Esophagus muscularis mucosa (tissue), 4 donors: ENCODE results near the gene MCF2. TPM values are rescaled to one million over a fixed set of nuclear protein-coding genes. Genes with fewer than 3 reads are reported as not detected.

ENCODE experiments used
- DNase-seq: peaks from one replicate; pipeline ENCODE4 v3.0.0-alpha.2; 2017; ENCODE audit errors: extremely low spot score
- H3K27ac ChIP-seq, 4 donors: fragments of 200-600 bp; sonication (generic); replicated peaks in 1 of 4; 1 replicate in 3 of 4; 2 replicates in 1 of 4; pipeline ENCODE4 v1.5.1; 2016 to 2019; ENCODE audit warnings: mild to moderate bottlenecking in 1 of 4
- H3K27me3 ChIP-seq, 4 donors: fragments of 200-600 bp; sonication (generic); one replicate each; pipeline versions ENCODE4 v1.5.1 to v1.6.0; 2016 to 2019
- H3K36me3 ChIP-seq, 4 donors: fragments of 200-600 bp; sonication (generic); one replicate each; pipeline ENCODE4 v1.5.1; 2016 to 2019
- H3K4me1 ChIP-seq, 4 donors: fragments of 200-600 bp; sonication (generic); one replicate each; pipeline ENCODE4 v1.5.1; 2016 to 2019
- H3K4me3 ChIP-seq, 4 donors: fragments of 200-600 bp; sonication (generic); 1 replicate in 2 of 4; 2 replicates in 2 of 4; pipeline ENCODE4 v1.5.1; 2016 to 2019; ENCODE audit warnings: mild to moderate bottlenecking in 4 of 4, moderate library complexity in 1 of 4
- H3K9me3 ChIP-seq, 4 donors: fragments of 200-600 bp; sonication (generic); 1 replicate in 3 of 4; 2 replicates in 1 of 4; pipeline ENCODE4 v1.5.1; 2016 to 2019
- CTCF ChIP-seq, 3 experiments: fragments of 200-600 bp in 2 of 3; fragments of 450-650 bp in 1 of 3; sonication (generic) in 2 of 3; IDR thresholded peaks; one replicate each; pipeline ENCODE4 v1.5.1; 2017 to 2019; ENCODE audit warnings: antibody characterized with exemption in 3 of 3, mild to moderate bottlenecking in 2 of 3, moderate library complexity in 1 of 3
- EP300 ChIP-seq: sonication (generic); formaldehyde crosslinking; IDR thresholded peaks from one replicate; pipeline ENCODE4 v1.6.1; 2017; ENCODE audit warnings: antibody characterized with exemption
- POLR2A ChIP-seq: fragments of 450-650 bp; IDR thresholded peaks from one replicate; pipeline ENCODE4 v1.6.1; 2017; ENCODE audit warnings: antibody characterized with exemption, moderate library complexity, mild to moderate bottlenecking, low read depth
- POLR2AphosphoS5 ChIP-seq, 2 donors: sonication (generic); formaldehyde crosslinking; IDR thresholded peaks; one replicate each; pipeline ENCODE4 v1.6.1; 2017; ENCODE audit warnings: antibody characterized with exemption in 2 of 2
- WGBS: methylation state at CpG from one replicate; pipeline ENCODE4 v1.1.5; 2018; 5-methylcytosine and 5-hydroxymethylcytosine counted together
- intact Hi-C: fragments of 100-400 bp; cut with DNase I; formaldehyde crosslinking; loops from one replicate; pipeline ENCODE4 v1.15.1; 2023
- total RNA-seq, 4 donors: library from RNA; depleted of rRNA; stranded (reverse); fragments of >200 nt; gene quantifications; one replicate each; pipeline versions ENCODE4 v1.1.0 to v1.2.1, GENCODE V29; 2016

The MCF2 gene
- total RNA-seq, 4 donors from 2014 or later: 0.33 to 0.83 (median 0.39) TPM; not detected in 1

DNA sequence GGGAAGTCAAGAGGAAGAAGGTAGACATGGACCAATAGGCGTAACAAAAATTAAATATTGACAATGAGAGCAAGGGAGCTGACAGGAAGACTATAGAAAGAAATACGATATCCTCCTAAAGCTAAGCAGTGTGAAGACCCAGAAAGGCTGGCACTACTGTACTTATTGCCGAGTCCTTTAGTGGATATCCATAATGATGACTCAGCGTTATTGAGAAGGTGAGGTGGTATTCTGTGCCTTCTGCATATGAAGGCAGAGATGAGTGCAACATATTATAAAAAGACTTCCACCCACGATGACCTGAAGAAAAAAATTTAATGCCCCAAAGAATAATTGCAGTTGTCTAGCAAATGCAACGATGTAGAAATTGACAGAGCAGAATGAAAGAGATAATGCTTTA is 13.0 kb upstream of the MCF2 start:
- intact Hi-C loops: no loop called here
- WGBS: 81% methylated on average over 6 of the region's 6 CpGs
- no peaks in the 10 kb centered on the region for H3K4me1 ChIP-seq

DNA sequence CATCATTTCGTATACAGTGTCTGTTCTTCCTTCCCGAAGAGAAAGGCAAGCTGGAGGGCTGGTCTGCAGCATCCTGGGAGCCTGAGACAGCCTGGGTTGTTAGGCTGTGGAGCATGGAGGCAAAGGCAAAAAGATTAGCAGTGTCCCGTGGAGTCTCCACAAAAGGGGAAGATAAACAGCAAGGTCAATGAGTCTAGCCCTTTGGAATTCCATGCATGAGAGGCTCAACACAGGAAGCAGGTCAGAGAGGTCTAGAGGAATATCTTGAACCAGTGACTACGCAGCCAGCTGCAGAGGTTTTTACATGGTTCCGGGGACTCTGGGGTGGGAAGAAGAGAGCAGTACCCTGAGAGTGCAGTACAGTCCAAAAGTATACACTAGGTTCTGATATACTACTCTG is 12.2 kb upstream of the MCF2 start:
- Histone ChIP-seq H3K4me1 (no peaks in the 10 kb centered on the region), H3K27me3 (no peaks in the 10 kb centered on the region), H3K4me3 (no peak overlapping the region), H3K27ac (no peak overlapping the region), H3K36me3 (no peaks in the 10 kb centered on the region), H3K9me3 (no peaks in the 10 kb centered on the region)
- TF ChIP-seq POLR2A (no peak), CTCF (IDR thresholded peaks at IDR 0.05) (no peak), POLR2AphosphoS5 (IDR thresholded peaks at IDR 0.05) (no peak), EP300 (no peak)
- DNase-seq: no peak
- intact Hi-C loops: no loop called here
- 65% methylated on average over 5 of the region's 5 CpGs for WGBS

More for the DNA sequence above, 13.0 kb upstream of the MCF2 start:
- DNase-seq: no peak
- no peak overlapping the region for H3K27ac ChIP-seq
- H3K36me3 ChIP-seq: no peaks in the 10 kb centered on the region
- H3K4me3 ChIP-seq: no peak overlapping the region
- TF ChIP-seq EP300 (no peak), CTCF (IDR thresholded peaks at IDR 0.05) (no peak), POLR2AphosphoS5 (IDR thresholded peaks at IDR 0.05) (no peak), POLR2A (no peak)
- no peaks in the 10 kb centered on the region for H3K9me3 ChIP-seq
- H3K27me3 ChIP-seq: no peaks in the 10 kb centered on the region

DNA sequence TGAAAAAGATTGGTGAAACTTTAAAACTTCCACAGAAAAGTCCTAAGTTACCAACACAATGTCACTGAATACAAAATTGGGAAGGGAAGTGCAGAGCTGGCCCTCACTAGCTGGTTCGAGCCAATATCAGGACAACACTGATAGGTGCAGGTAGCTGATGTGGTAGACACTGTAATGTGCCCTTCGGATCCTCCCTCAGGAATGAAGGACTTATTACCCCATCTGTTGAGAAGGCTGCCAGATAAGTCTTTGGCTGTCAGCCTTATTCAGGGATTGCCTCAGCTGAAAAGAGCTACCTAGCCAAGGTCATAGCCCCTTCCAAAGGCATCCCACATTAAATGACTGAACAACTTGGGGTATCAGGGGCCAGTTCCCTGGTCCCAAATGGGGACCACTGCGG is 5.3 kb downstream of the MCF2 start:
- Histone ChIP-seq H3K4me3 (no peak overlapping the region), H3K27me3 (no peaks in the 10 kb centered on the region), H3K27ac (no peak overlapping the region), H3K9me3 (no peaks in the 10 kb centered on the region), H3K4me1 (no peaks in the 10 kb centered on the region), H3K36me3 (no peaks in the 10 kb centered on the region)
- intact Hi-C loops: no loop called here
- TF ChIP-seq CTCF (IDR thresholded peaks at IDR 0.05) (no peak), POLR2A (no peak), POLR2AphosphoS5 (IDR thresholded peaks at IDR 0.05) (no peak), EP300 (no peak)
- WGBS: 83% methylated on average over 3 of the region's 3 CpGs
- no peak for DNase-seq

DNA sequence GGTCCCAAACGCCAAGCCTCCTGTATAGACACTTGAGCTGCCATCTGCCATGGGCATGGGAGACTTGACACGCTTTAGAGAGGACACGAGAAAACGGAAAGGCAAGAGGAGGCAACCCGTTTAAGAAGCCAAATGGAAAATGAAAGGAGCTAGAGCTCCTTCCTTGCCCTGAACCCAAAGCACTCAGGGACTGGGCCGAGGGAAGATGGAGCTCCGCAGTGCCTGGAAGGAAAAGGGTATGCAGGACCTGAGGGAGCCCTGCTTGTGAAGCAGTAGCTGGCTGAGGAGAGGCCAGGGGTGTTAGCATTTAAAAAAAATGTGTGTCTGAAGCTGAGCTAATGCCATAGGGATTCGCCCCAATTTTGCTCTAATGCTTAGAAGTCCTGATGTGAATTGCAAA is 15.1 kb downstream of the MCF2 start:
- peaks cover 0 to 14% (median 11%) of the 10 kb centered on the region in 4 donors for H3K4me1 ChIP-seq
- H3K27me3 ChIP-seq: peaks cover 0 to 15% (median 6%) of the 10 kb centered on the region in 4 donors
- H3K36me3 ChIP-seq: no peaks in the 10 kb centered on the region
- H3K27ac ChIP-seq: no peak overlapping the region
- 61% methylated on average over 8 of the region's 8 CpGs for WGBS
- TF ChIP-seq POLR2A: no peak
- TF ChIP-seq CTCF (IDR thresholded peaks at IDR 0.05): no peak
- TF ChIP-seq EP300: no peak
- TF ChIP-seq POLR2AphosphoS5 (IDR thresholded peaks at IDR 0.05): no peak
- H3K9me3 ChIP-seq: no peaks in the 10 kb centered on the region
- no peak for DNase-seq
- peak overlapping the region; percentile 40 to 53 (median 42) for H3K4me3 ChIP-seq
- intact Hi-C loops: no loop called here

GRCh38 chrX:139692506-139692849 is 15.5 kb downstream of the MCF2 start:
- H3K4me1 ChIP-seq: peaks cover 0 to 14% (median 11%) of the 10 kb centered on the region in 4 donors
- TF ChIP-seq EP300: no peak
- TF ChIP-seq POLR2A: no peak
- no peak for TF ChIP-seq CTCF (IDR thresholded peaks at IDR 0.05)
- no peak for TF ChIP-seq POLR2AphosphoS5 (IDR thresholded peaks at IDR 0.05)
- no peaks in the 10 kb centered on the region for H3K36me3 ChIP-seq
- no peak overlapping the region for H3K27ac ChIP-seq
- H3K27me3 ChIP-seq: peaks cover 0 to 15% (median 6%) of the 10 kb centered on the region in 4 donors
- WGBS: 59% methylated on average over 11 of the region's 11 CpGs
- H3K9me3 ChIP-seq: no peaks in the 10 kb centered on the region
- DNase-seq: no peak
- intact Hi-C loops: no loop called here
- peak overlapping the region; percentile 40 to 53 (median 42) for H3K4me3 ChIP-seq
